GM13976 (cell line): Measurements from ENCODE around the gene TMEM252.

Source experiments
- DNase-seq: peaks from one replicate; pipeline ENCODE4 v3.0.0; 2012; ENCODE audit warnings: low spot score
- CTCF ChIP-seq: IDR thresholded peaks from 2 replicates; pipeline ENCODE4 v1.5.1; 2012; ENCODE audit warnings: borderline replicate concordance, mild to moderate bottlenecking; ENCODE audit not compliant: insufficient read depth; ENCODE audit errors: extremely low read depth, missing control alignments, control extremely low read depth
- in situ Hi-C: fragments of 300-500 bp; cut with MboI; formaldehyde crosslinking; loops from one replicate; pipeline ENCODE4 v1.12.0; 2022; ENCODE audit warnings: low sequenced_read_pairs, mixed read lengths, inconsistent platforms; ENCODE audit not compliant: unreplicated experiment

Gene TMEM252

DNA sequence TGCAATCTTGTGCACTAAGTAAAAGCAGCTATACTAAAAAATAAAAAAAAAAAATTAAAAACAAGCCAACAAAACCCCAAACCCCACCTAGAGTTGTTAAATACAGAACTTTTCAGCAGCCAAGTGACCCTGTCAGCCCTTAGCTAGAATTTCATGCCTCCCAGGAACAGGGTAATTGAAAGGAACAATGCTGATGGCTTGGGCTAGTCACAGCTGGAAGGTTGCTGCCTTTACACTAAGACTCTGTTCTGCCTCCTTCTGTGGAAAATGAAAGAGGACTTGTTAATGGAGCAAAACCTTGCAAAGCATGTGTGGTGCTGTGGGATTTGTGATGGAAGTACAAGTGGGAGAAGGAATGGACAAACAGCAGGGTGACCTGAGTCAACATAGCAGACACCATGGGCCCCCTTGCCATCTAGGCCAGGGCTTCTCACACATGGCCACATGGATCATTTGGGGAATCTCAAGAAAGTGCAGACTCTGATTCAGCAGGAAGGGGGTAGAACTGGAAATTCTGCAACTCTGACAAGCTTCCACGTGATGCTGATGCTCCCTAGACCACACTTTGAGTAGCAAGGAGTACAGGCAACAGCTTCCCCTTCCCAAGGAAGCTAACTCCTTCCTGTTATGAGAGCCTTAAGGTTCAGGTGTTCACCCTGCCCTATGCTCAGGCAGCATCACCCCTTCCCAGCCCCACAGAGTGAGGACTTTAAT lies 14.9 kb upstream of the TMEM252 start:
- in situ Hi-C loops: no loop called here
- TF ChIP-seq CTCF: no peak
- DNase-seq: no peak

GRCh38 chr9:68552700-68553476 lies 12.2 kb upstream of the TMEM252 start:
- in situ Hi-C loops: no loop called here
- no peak for TF ChIP-seq CTCF
- DNase-seq: no peak

GRCh38 chr9:68551191-68551590 lies 10.5 kb upstream of the TMEM252 start:
- in situ Hi-C loops: no loop called here
- no peak for DNase-seq
- no peak for TF ChIP-seq CTCF

DNA sequence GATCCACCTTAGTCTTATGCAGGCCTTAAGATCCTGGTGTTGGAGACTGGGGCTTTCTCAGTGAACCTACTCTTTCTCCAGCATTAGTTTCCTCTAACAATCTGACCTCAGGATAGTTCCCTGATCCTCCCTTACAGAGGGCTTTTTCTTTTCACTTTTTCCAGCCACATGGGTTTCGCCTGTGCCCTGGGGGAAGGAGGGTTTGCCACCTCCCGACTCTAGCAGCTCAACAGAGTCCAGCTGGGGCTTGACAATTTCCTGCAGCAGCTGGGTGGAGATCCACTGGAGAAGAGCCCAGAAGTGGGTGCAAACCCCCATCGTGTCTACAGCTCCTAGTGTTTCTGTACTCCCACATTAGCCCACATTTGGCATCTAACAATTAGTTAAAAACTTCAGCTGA lies 7.6 kb upstream of the TMEM252 start:
- DNase-seq: no peak
- no peak for TF ChIP-seq CTCF
- in situ Hi-C loops: no loop called here

DNA sequence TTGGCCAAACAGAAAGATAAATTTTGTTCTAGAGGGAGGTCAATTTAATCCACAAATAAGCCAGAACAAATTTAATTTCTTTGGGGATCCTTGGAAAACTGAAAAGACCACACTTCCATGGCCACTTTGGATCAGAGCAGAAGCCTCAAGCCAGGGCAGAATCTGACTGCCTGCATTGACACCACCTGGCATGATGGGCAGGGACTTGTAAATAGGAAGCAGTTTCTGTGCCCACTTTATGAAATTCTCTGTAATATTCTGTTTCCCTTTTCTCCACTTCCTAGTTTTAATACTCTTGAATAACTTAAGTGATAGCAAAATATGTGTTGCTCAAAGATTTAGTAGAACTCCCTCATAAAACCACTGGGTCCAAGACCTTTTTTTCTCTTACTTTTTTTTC lies 6.7 kb upstream of the TMEM252 start:
- in situ Hi-C loops: no loop called here
- no peak for DNase-seq
- TF ChIP-seq CTCF: no peak

- peak; percentile 46 for DNase-seq
- TF ChIP-seq CTCF: no peak
- in situ Hi-C loops: no loop called here
These were observed 6.1 kb upstream of the TMEM252 start for GRCh38 chr9:68546596-68547390.
